Stimulated activated naive CD8-positive, alpha-beta T cell treated with anti-CD3 and anti-CD28 coated beads, Interleukin-15, Interleukin-2, amounts not matched to agents 100 ng/mL and 50 ng/mL, for 24 hours (primary cell): Measurements from ENCODE around the gene PCSK9.
"Not testable (repeated sequence)": the region's sequence is repeated elsewhere in the genome, so short reads cannot be mapped to it uniquely, and the experiment has no call there.

ENCODE experiments used
- H3K27ac Mint-ChIP-seq: one replicate; pipeline ENCODE4 v1.8.0; 2021; ENCODE audit warnings: mild to moderate bottlenecking, mixed read lengths
- H3K27me3 Mint-ChIP-seq: one replicate; pipeline ENCODE4 v1.8.0; 2021; ENCODE audit warnings: mixed read lengths
- H3K36me3 Mint-ChIP-seq: one replicate; pipeline ENCODE4 v1.8.0; 2021; ENCODE audit warnings: low read depth, mixed read lengths
- H3K4me1 Mint-ChIP-seq: one replicate; pipeline ENCODE4 v1.8.0; 2021; ENCODE audit warnings: low read depth, mixed read lengths
- H3K4me3 Mint-ChIP-seq: one replicate; pipeline ENCODE4 v1.8.0; 2021; ENCODE audit warnings: mild to moderate bottlenecking, mixed read lengths
- H3K9me3 Mint-ChIP-seq: one replicate; pipeline ENCODE4 v1.8.0; 2021; ENCODE audit warnings: mixed read lengths

The PCSK9 gene

DNA sequence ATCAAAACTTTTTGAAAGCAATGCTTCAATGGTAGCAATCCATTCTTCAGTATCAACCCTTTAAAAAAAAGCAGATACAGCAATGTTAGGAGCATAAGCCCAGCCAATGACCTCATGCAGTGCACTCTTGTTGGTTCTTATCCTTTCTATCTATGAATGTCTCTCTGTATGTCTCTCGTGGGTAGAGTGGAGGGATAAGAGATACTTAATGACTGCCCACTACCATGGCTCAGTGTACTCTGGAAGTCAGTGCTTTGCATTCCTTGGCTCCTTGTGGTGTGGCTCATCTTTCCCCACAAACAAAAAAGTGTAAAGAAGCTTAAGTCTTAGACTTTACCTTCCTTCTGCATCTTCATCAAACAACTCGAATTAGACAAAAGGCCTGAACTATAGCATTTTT, 50.3 kb downstream of the PCSK9 start:
- Mint-ChIP-seq H3K4me3 (no peak overlapping the region), H3K27ac (no peak overlapping the region), H3K9me3 (no peaks in the 10 kb centered on the region), H3K36me3 (peaks cover 79% of the 10 kb centered on the region), H3K27me3 (no peaks in the 10 kb centered on the region), H3K4me1 (peaks cover 9% of the 10 kb centered on the region)

GRCh38 chr1:55092475-55092874, 53.1 kb downstream of the PCSK9 start:
- Mint-ChIP-seq H3K4me3 (no peak overlapping the region), H3K4me1 (peaks cover 9% of the 10 kb centered on the region), H3K9me3 (no peaks in the 10 kb centered on the region), H3K36me3 (peaks cover 88% of the 10 kb centered on the region), H3K27me3 (no peaks in the 10 kb centered on the region), H3K27ac (no peak overlapping the region)

DNA sequence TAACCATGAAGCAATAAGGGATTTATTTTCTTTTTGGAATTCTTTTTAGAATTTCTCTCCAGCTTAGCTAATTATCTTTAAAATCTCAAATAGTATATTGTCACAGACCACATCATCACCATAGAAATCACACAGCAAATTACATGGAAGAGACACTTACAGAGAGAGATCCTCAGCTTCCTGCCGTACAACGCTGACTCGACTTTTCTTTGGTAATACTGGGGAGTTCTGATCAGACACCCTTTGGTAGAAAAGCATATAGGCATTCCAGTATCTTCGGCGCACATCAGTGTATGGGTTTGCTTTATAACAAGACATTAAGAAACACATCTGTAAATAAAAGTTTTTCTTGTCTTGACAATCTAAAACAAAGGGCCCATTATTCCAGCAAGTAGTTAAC, 55.7 kb downstream of the PCSK9 start:
- H3K36me3 Mint-ChIP-seq = peaks cover 90% of the 10 kb centered on the region
- no peak overlapping the region for H3K4me3 Mint-ChIP-seq
- H3K9me3 Mint-ChIP-seq = no peaks in the 10 kb centered on the region
- H3K27ac Mint-ChIP-seq = no peak overlapping the region
- no peaks in the 10 kb centered on the region for H3K27me3 Mint-ChIP-seq
- H3K4me1 Mint-ChIP-seq = no peaks in the 10 kb centered on the region

GRCh38 chr1:55103891-55104290, 64.5 kb downstream of the PCSK9 start:
- no peaks in the 10 kb centered on the region for H3K27me3 Mint-ChIP-seq
- H3K9me3 Mint-ChIP-seq = no peaks in the 10 kb centered on the region
- H3K4me1 Mint-ChIP-seq = no peaks in the 10 kb centered on the region
- no peak overlapping the region for H3K4me3 Mint-ChIP-seq
- no peak overlapping the region for H3K27ac Mint-ChIP-seq
- peaks cover 79% of the 10 kb centered on the region for H3K36me3 Mint-ChIP-seq

DNA sequence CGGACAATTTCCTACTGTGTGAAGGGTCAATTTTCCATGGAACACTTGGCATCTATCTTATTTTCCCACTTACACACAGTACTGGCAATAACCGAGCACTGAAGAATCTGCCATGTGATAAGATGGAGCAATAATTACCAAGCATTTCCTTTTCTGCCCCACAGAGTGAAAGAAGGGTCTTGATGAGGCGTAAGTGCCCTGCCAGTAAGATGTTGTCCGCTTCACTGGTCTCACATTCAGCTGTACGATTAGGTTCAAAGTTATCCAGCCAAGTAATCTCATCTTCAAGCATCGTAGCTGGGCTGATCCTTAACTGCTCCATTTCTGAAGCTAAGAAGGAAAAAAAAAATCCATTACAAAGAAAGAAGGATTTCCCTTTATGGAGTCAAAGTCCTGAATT, 67.8 kb downstream of the PCSK9 start:
- H3K27ac Mint-ChIP-seq = no peak overlapping the region
- no peak overlapping the region for H3K4me3 Mint-ChIP-seq
- H3K27me3 Mint-ChIP-seq = no peaks in the 10 kb centered on the region
- H3K9me3 Mint-ChIP-seq = no peaks in the 10 kb centered on the region
- peaks cover 79% of the 10 kb centered on the region for H3K36me3 Mint-ChIP-seq
- H3K4me1 Mint-ChIP-seq = no peaks in the 10 kb centered on the region

DNA sequence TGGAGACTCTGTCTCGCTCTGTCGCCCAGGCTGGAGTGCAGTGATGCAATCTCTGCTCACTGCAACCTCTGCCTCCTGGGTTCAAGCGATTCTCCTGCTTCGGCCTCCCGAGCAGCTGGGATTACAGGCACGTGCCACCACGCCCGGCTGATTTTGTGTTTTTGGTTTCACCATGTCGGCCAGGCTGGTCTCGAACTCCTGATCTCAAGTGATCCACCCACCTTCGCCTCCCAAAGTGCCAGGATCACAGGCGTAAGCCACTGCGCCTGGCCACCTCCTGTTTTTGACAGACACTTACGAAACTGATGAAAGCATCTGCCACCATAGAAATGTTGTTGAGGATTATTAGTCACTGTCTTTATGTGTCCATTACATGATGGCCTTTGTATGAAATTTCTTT, 69.7 kb downstream of the PCSK9 start:
- not testable (repeated sequence) for H3K27ac Mint-ChIP-seq, H3K27me3 Mint-ChIP-seq, H3K4me1 Mint-ChIP-seq, H3K9me3 Mint-ChIP-seq, H3K4me3 Mint-ChIP-seq
- peaks cover 82% of the 10 kb centered on the region for H3K36me3 Mint-ChIP-seq
